Kidney tubule cell (primary cell): ENCODE data around the gene MYO16.
A peak's percentile ranks its signal among the peaks of the same experiment; 100 is the strongest.
"Not testable (repeated sequence)": the region's sequence is repeated elsewhere in the genome, so short reads cannot be mapped to it uniquely, and the experiment has no call there.

Experiments
- DNase-seq: peaks from one replicate; pipeline ENCODE4 v3.0.0-alpha.2; 2018; ENCODE audit warnings: low spot score

Gene MYO16

DNA sequence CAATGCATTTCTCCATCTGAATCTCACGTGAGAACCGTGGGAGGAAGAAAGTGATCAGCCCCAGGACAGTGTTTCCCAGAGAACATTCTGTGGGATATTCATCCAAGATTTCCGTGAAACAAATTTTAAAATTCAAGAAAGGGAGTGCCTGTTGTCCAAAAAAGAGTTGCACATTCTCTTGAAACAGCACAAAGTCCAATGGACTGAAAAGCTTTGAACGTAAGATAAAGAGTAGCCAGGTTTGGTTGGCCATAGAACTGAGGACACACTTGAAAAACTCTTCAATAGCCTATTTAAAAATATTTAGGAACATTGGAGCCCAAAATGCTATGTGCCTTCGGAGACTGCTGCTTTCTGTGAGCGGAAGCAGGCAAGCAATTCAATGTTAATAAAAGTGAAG lies 353.9 kb downstream of the MYO16 start:
- no peak for DNase-seq

DNA sequence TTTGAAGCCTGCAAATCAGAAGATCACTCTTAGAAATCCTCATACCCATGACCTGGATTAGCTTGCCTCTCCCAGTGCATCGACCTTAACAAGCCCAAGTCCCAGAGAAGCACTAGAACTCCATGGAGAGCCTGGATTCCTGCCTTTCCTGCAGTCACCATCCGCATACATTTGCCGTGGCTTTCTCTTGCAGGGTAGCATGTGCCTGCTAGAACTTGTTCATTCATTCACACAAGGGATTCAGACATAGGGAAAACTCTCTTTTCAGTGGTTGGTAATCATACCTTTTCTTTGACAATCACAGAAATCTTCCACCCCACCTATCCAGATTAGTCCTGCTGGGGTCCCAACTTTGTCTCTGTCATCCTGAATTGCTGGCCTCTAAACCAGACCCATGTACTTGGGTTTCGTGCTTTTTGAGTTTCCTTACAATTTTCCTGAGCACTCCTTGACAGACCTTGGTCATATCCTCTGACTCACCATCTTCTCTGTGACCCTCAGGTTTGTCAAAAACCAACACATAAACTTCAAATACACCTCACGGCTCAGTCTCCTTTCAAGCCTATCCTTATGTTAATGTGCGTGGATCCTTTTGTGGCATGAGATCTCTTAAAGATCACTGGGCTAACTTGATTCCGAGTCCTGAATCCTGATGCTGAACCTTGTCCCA lies 355.0 kb downstream of the MYO16 start:
- peak; percentile 19 for DNase-seq

DNA sequence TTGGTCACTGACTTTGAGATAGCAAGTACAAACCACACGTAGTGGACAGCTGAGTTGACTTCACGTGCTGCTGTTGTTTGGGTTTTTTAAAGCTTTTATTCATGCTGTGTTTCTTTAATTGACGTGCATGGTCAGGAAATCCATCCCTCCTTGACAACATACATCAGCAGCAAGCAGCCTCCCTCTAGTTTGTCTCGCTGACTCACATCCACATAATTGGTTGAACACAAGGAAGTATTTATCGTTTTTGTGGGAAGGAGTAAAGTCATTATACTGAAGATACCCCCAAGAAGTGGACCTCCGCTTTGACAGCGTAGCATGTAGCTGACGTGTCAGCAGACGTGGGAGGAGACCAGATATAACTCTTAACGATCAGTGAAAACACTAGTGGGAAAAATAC lies 355.8 kb downstream of the MYO16 start:
- no peak for DNase-seq

DNA sequence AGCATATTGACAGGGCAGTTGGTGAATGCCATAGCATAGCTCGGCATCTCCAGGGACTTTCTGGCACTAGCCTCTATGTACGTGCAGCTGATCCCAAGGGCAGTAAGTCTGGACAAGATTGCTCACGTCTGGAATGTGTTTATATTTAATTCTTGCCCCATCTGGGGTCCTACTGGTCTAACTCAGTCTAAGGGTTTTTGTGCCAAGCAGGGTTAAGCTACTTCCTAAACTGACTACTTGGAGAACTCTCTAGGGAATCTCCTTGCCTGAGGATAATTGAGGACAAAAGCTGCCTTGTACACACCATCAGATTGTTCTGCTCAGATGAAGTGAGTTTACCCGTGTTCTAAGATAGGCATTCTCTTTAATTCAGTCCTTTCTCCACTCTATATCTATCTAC lies 358.1 kb downstream of the MYO16 start:
- no peak for DNase-seq

DNA sequence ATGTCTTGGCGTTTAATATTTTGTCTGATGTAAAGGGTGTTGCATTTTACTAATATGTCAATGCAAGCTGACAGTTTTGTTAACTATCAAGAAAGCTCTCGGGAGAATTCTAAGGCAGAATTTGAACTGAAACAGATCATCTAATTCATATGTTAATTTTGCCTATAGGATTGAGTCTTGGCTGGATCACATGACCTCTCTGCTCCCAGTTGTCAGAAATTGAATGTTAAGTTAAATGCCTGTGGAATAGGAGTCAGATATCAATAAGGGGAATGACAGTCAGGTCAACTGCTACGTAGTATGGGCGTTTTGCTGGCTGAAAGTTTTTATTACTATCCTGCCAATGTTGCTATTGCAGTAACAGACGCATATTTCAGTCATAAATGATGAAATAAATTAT lies 358.5 kb downstream of the MYO16 start:
- DNase-seq, result no peak

DNA sequence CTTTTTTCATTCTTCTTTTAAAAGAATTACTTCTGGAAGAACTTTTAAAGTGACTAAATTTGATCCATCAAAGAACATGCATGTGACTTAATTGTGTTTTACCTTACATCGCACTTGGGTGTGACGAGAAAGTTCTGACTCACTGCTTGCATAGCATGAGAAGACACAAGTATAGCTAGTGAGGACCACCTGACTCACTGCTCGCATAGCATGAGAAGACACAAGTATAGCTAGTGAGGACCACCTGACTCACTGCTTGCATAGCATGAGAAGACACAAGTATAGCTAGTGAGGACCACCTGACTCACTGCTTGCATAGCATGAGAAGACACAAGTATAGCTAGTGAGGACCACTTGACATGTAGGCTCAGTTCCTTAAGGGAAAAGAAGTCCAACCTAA lies 362.0 kb downstream of the MYO16 start:
- DNase-seq, result not testable (repeated sequence)

DNA sequence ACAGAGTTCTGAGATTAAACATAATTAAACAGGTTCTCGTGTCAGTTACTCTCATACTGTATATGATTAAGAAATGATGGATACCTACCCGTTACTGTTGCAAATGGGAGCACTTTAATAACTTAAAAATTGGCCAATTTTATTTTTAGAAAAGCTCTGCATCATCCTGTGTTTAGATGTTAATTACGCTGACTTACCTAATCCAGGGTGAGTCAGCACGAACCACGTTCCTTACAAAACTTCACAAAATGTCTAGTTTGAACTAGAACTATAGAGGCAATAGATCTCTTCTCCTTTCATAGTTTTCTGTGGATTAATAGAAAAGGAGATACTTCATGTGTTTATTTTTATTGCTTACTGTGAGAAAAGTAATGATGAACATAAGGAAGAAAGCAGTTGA lies 363.9 kb downstream of the MYO16 start:
- no peak for DNase-seq

DNA sequence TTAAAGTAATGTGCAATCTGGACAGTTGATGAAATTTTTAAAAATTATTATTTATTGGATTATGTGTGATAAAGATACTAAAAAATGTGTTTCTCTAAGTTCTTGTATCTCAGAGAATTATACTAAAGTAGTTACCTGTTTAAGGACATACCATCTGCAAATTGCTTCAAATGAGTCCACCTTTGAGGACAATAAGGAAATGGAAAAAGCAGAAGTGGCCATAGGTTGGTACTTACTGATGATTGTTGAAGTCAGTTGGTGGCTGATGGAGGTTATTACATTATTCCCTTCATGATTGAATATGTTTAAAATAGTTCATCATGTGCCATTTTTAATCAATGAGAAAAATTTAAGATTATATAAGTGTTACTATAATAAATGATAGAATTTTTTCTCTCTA lies 367.0 kb downstream of the MYO16 start:
- DNase-seq, result no peak

DNA sequence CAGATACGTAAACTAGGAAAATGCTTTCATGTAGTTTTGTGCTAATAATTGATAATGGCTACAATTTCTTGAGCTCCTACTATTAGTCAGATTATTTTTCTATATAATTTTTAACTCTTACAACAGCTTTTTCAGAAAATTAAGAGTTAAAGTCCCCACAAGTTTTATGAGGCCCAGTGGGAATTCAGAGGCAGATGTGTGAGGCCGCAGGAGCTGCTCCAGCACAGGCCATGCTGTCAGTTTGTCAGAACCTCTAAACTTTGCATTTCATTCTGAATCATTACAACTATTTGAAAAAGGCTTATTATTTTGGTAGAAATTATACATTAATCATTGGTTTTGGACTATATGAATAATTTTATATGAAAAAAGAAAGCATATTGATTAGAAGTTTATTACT lies 370.8 kb downstream of the MYO16 start:
- DNase-seq, result no peak

DNA sequence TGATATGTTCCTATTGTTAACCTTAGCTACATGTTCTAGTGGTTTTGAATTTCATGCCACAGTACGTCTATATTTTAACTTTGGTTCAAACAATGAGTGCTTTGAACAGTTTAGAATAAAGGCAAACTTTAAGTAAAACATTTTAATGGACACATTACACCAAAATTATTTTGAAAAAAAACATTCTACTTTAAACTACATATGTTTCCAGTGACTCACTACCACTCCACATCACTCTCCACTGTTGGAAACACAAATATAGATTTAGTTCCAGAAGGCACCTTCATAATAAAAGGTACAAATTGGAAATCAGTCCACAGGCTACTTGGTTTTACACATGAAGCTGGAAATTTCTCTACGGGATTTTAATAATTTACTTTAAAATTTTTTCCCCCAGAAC lies 373.5 kb downstream of the MYO16 start:
- DNase-seq, result no peak

DNA sequence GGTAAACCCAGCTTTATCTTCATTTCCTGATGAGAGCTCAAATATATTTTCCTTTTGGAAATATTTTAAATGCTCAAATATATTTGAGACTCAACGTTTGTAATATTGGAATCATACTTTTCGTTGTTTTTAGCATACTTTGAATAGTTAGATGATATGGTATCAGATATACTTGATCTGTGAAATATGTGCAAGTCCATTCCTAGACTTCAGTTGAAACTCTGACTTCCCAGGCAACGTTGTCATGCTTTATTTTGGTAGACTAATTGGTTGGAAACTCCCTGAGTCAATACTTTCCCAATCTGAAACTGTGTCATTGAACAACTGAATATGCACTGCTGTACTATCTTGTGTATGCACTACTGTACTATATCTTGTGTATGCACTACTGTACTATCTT lies 378.5 kb downstream of the MYO16 start:
- DNase-seq, result no peak

DNA sequence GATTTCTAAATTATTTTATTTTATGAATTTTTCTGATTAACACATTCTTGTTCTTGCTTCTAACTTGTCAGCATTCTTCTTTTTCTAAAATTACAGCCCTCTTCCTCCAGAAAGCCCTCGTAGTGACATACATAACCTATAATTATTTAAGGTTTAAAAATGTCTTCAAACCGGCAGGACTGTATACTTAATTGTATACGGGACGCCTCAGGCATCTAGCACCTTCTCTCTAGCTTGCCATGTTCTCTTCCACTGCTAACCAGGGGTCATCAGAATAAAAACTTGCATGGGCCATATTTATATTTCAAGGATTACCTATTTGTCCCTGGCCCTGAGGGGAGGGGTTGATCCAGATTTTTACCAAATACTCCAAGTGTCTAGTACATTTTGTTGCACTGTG lies 380.3 kb downstream of the MYO16 start:
- DNase-seq, result no peak

DNA sequence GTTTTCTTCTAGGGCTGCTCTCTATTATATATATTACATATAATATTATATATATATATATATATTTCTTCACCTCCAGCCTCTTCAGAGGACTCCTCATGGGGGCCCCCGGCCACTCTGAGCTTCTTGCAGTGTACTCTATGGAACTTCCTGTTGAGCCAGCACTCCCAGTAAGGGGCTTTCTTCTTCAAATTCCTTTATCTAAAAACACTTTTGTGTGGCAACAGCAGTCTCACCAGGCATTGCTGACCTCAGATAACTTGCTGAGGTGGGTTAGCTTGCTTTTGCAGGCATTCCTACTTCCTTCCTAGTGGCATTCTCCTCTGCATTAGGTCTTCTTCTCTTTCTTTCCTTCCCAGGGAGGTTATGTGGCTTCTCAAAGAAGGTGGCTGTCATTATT lies 381.5 kb downstream of the MYO16 start:
- DNase-seq, result no peak

DNA sequence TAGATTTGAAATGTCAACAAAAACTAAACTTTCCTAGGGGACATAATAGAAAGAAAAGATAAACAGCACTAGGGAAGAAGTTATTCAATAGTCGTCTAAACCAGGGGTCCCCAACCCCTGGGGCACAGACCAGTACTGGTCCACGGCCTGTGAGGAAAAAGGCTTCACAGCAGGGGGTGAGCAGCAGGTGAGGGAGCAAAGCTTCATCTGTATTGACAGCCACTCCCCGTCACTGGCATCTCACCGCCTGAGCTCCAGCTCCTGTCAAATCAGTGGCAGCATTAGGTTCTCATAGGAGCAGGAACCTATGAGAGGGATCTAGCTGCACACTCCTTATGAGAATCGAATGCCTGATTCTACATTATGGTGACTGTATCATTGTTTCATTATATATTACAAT lies 382.7 kb downstream of the MYO16 start:
- DNase-seq, result no peak

DNA sequence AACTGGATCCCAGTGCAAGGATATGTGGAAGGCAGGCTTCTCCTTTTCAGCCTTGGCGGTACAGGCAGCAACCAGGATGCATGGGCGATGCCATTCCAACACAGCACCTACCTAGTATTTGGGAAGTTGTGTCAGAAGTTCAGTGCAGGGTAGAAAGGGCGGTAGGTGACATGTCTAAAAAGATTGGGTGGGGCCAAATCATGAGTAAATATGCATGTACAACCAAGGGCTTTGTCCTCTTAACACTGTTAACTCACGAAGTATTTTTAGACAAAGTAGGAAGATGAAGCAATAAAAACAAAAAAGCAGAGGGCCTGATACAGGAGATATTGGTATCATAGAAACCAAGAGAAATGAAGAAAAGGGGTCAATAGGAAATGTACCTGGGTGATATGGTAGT lies 392.1 kb downstream of the MYO16 start:
- DNase-seq, result no peak

DNA sequence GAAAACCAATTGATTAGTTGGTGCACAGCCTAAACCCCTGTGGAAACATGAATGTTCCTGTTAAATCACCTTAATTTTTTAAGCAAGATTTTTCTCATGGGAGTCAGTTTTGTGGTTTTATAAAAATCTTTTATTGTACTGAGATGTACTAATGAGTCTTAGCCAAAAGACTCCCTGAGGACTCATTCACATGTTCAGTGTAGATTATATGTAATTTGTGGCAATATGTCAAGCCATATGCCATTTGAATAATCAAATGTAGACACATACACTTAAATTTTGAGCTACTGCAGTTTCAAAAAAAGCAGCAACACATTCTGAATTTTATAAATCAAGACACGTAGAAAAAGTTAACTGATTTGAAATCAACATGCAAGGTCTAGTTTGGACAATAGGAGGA lies 395.2 kb downstream of the MYO16 start:
- no peak for DNase-seq

DNA sequence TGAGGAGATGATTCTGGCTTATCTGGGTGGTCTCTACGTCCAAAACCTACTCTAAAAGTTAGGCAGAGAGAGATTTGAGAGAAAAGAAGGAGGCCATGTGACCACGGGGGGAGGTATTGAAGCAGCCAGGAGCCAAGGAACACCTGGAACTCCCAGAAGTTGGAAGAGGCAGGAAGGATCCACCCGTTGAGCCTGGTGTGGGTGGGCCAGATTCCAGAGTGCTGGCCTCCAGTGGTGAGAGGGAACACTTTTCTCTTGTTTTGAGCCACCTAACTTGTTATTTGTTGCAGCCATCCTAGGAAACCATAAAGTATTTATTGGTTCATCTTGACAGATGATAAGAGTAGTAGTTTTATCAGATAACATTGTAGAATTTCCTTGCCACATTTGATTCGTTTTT lies 396.9 kb downstream of the MYO16 start:
- no peak for DNase-seq

DNA sequence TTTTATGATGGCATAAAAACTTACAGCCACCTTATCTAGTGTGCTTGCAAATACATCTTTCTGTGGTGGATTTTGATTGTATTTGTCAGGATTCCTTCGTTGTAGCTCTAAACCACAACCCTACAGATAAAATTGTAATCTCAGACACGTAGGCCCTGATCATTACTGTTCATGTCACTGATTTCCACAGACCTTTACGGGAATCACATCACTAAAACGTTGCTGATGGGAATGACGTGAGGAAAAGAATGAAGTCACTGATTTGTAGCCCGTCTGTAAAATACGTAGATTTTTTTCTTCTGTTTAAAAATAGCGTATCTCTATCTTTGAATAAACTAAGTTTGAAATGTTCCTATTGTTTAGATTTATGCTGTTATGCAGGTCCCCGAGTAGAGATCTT lies 399.2 kb downstream of the MYO16 start:
- DNase-seq, result no peak

DNA sequence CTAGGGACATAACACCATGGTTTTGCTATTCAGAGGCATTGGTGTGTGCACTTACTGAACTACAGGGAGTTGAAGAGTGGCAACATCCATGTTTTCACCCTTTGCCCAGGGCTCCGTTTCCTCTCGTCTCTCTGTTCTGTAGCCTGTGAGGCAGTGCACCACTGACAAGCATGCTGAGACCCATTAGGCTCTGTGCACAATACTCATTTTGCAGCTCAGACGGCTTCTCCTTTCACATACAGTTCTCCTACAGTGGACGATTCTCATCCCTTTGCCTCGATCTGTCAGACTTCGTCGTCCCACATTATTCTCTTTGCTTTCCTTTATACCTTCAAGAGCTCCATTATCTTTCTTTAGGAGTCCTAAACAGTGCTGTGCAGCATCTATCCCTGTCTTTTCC lies 403.7 kb downstream of the MYO16 start:
- DNase-seq, result no peak

DNA sequence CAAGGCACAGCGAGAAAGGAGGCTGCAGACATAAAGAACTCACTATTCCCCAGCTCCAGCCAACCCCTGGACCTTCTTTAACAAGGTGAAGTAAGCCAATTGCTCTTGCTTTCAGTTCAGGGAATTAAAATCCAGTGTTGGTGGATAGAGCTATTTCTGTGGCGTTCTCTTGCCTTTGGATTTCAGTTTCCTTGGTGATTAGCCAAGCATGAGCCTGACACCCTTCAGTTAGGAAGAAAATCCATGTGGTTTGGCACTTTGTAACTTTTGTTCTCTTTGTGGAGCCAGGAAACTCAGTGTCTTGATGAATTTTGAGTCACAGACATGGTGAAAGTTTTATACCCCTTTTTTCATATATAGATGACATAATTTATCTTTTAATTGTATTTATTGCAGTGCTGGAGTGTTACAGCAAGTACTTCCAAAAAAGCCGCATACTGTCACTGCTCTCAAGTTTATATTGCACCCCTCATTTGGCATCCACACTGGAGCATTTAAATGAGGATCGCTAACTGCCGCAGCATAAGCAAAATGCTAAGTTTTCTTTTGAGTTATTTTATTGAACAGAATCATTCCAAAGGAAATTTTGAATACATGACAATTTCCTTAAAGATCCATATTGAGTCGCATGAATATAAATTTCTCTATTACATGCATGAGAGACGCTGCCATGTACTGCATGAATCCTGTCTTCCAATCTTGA lies 406.8 kb downstream of the MYO16 start:
- DNase-seq, result no peak

DNA sequence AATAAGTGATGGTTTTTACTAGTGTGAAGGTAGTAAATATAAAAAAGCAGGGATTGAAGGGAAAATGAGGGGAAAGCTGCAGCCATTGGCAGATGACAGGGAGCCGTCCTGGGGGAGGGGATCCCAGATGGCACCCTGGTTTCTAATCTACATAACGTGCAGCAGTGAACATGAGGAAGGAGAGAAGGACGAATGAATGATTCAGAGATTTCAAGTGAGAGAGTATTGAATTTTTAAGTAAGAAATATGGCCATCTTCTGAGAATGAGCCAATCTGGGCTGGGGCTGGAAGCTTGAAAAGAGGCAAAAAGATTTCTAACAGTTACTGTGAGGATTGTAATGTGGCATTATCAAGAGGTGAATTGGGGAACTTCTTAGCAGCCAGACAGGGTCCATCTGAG lies 414.2 kb downstream of the MYO16 start:
- DNase-seq, result no peak

DNA sequence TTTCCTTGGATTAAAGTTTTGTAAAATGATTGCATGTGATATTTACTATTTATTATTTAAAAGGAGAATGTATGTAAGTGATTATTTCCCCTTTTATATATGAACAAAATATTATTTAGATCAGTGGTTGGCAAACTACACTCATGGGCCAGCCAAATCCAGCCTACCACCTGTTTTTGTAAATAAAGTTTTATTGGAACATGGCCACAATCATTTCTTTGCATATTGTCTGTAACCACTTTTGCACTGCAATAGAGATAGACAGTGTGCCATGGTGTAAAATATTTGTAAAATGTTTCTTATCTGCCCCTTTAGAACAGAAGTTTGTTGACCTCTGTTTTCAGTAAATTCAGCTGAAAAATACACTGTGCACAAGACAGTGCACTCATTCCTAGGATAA lies 426.4 kb downstream of the MYO16 start:
- no peak for DNase-seq

DNA sequence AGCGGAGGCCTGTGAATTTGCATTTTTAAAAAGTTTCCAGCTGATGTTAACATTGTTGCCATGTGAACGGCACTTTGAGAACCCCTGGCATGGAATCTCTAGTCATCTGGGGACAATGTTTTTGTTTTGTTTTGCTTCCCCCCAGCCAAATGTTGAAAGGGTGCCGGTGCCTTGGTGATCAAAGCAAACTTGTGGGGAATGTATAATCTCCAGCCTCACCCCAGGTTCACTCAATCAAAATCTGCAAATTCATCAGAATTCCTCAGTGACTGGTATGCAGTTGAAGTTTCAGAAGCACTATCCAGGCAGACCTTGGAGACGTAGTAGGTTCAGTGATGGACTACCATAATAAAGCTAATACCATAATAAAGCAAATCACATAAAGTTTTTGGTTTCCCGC lies 428.7 kb downstream of the MYO16 start:
- DNase-seq, result no peak

DNA sequence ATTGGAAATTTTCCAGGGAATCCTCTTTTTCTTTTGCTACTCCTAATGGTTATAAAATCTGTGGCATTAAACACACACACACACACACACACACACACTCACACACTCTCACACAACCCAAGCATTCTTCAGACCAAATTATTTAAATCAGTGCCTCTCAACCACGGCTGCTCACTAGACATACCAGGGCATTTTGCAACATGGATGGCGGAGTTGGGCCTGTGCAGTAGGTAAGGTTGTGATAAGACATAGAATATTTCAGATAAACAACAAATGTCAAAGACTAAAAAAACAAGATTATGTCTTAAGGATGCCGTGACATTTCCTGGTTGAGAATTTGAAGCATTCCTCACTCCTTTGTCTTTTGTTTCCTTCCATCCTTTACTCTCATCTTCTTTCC lies 443.1 kb downstream of the MYO16 start:
- DNase-seq, result no peak
